ENCODE measurements around the gene LILRA1. TPM values are rescaled to one million over a fixed set of nuclear protein-coding genes. Genes with fewer than 3 reads are reported as not detected.

Gene LILRA1
- total and polyA plus RNA-seq, 2 of the 13 experiments (the other 11 are each of a cell fraction or from before 2014, with no cell fraction given), result not detected

DNA sequence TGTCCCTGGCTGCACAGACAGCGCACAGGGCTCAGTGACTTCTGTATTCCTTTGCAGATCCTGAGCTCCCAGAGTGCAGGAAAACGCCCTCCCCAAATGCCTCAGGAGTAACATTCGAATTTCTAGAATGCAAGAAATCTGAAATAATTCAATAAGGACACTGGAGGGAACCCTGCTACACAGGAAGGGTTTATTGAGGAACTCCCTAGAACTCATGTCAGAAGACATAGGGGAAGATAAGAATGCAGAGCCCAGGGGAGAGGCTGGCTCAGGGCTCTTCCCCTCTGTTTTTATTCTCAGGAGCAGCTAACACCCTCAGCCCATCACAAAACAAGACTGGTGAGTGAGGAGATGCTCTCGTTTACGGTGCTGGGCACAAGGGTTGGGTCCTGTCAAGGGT, 6.8 kb downstream of the LILRA1 start:
- in situ Hi-C loops (cut with HindIII; ENCODE audit: extremely low pct_ligation_motif_present, low pct_unique_long_range_greater_than_20kb), result no loop called here
- 20% methylated on average over 5 of the region's 5 CpGs for WGBS (ENCODE audit: low lambda C conversion rate)

DNA sequence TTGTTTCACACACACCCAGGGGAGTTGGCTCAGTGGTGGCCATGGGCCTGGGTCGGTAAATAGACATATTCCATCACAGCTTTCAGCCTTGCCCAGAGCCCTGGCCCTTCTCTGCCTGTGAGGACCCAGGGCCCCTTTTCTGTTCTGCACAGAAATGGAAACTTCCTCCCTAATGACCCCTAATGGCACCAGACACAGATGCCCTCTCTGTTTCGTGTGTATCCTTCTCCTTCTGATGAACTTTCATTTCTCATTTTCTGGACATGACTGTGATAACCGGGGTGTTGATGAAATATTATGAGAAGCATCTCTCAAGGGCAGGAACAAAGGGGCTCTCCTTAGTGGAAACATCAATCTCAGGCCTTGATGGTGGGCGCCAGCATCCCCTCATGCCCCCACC, 12.8 kb downstream of the LILRA1 start:
- ATAC-seq, result no peak
- Histone ChIP-seq H3K4me2 (ENCODE audit: low read depth, low read length) (no peak overlapping the region), H3K9me3 (ENCODE audit: low read length) (no peaks in the 10 kb centered on the region), H3K36me3 (replicated peaks in 1 of 2; ENCODE audit: control insufficient read depth in 1 of 2, insufficient read depth in 2 of 2, low read length in 2 of 2) (no peaks in the 10 kb centered on the region), H2AFZ (ENCODE audit: low read length) (no peak overlapping the region), H3K9ac (ENCODE audit: insufficient read depth, low read depth, low read length) (no peak overlapping the region), H4K20me1 (ENCODE audit: insufficient read depth, low read length) (no peaks in the 10 kb centered on the region), H3K27ac (ENCODE audit: extremely low read length, insufficient read depth, low read length) (no peak overlapping the region), H3K79me2 (ENCODE audit: insufficient read depth, low read length) (no peaks in the 10 kb centered on the region), H3K27me3 (ENCODE audit: control insufficient read depth in 1 of 2, insufficient read depth in 2 of 2, low read length in 2 of 2) (peaks cover 0 to 12% of the 10 kb centered on the region in 2 experiments; a peak in 2 of 5 replicates), H3K4me1 (ENCODE audit: insufficient read depth, low read length) (no peaks in the 10 kb centered on the region), H3K4me3 (replicated peaks in 1 of 3; ENCODE audit: insufficient read depth in 1 of 3, low read depth in 2 of 3, low read length in 3 of 3) (no peak overlapping the region)
- in situ Hi-C loops (cut with HindIII; ENCODE audit: extremely low pct_ligation_motif_present, low pct_unique_long_range_greater_than_20kb) (no loop called here), intact Hi-C loops (cut with micrococcal nuclease; ENCODE audit: unreplicated experiment) (no loop called here)
- no peak for FAIRE-seq
- ChIA-PET POLR2A (no interaction called here), CTCF (ENCODE audit: low intra/inter-chr PET ratio, low total read pairs) (no interaction called here)
- no peak for DNase-seq (ENCODE audit: low spot score)
- WGBS (ENCODE audit: low lambda C conversion rate), result 0% methylated on average over 4 of the region's 4 CpGs
- no TSS peak for BruUV-seq (replicated peaks)
- TF ChIP-seq ZBTB3 (CRISPR knock-in tag; IDR thresholded peaks at IDR 0.05; ENCODE audit: borderline replicate concordance, low read depth), result no peak
- no peak for TF ChIP-seq DNMT1 (CRISPR knock-in tag; IDR thresholded peaks at IDR 0.05)
- TF ChIP-seq, protein P1, sequence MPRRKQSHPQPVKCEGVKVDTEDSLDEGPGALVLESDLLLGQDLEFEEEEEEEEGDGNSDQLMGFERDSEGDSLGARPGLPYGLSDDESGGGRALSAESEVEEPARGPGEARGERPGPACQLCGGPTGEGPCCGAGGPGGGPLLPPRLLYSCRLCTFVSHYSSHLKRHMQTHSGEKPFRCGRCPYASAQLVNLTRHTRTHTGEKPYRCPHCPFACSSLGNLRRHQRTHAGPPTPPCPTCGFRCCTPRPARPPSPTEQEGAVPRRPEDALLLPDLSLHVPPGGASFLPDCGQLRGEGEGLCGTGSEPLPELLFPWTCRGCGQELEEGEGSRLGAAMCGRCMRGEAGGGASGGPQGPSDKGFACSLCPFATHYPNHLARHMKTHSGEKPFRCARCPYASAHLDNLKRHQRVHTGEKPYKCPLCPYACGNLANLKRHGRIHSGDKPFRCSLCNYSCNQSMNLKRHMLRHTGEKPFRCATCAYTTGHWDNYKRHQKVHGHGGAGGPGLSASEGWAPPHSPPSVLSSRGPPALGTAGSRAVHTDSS (CRISPR knock-in tag; conservative IDR thresholded peaks at IDR 0.05), result no peak
- TF ChIP-seq IRF2 (CRISPR knock-in tag; IDR thresholded peaks at IDR 0.05), result no peak
- TF ChIP-seq PHF21A (CRISPR knock-in tag; IDR thresholded peaks at IDR 0.05), result no peak
- TF ChIP-seq ZNF530 (CRISPR knock-in tag; IDR thresholded peaks at IDR 0.05; ENCODE audit: low read depth), result no peak
- TF ChIP-seq FOXA3 (CRISPR knock-in tag; IDR thresholded peaks at IDR 0.05), result no peak
- TF ChIP-seq, protein P2, sequence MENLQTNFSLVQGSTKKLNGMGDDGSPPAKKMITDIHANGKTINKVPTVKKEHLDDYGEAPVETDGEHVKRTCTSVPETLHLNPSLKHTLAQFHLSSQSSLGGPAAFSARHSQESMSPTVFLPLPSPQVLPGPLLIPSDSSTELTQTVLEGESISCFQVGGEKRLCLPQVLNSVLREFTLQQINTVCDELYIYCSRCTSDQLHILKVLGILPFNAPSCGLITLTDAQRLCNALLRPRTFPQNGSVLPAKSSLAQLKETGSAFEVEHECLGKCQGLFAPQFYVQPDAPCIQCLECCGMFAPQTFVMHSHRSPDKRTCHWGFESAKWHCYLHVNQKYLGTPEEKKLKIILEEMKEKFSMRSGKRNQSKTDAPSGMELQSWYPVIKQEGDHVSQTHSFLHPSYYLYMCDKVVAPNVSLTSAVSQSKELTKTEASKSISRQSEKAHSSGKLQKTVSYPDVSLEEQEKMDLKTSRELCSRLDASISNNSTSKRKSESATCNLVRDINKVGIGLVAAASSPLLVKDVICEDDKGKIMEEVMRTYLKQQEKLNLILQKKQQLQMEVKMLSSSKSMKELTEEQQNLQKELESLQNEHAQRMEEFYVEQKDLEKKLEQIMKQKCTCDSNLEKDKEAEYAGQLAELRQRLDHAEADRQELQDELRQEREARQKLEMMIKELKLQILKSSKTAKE (CRISPR knock-in tag; IDR thresholded peaks at IDR 0.05; ENCODE audit: borderline replicate concordance), result no peak

More for the DNA sequence above, 6.8 kb downstream of the LILRA1 start:
- H2AFZ ChIP-seq (ENCODE audit: low read length), result no peak overlapping the region
- H3K4me2 ChIP-seq (ENCODE audit: low read depth, low read length), result no peak overlapping the region
- DNase-seq (ENCODE audit: low spot score) (no peak), ATAC-seq (no peak), FAIRE-seq (no peak)
- no peaks in the 10 kb centered on the region for H3K79me2 ChIP-seq (ENCODE audit: insufficient read depth, low read length)
- H3K27me3 ChIP-seq (ENCODE audit: control insufficient read depth in 1 of 2, insufficient read depth in 2 of 2, low read length in 2 of 2), result peaks cover 3 to 12% of the 10 kb centered on the region in 2 experiments; a peak in 4 of 5 replicates
- H3K36me3 ChIP-seq (replicated peaks in 1 of 2; ENCODE audit: control insufficient read depth in 1 of 2, insufficient read depth in 2 of 2, low read length in 2 of 2), result no peaks in the 10 kb centered on the region
- no peaks in the 10 kb centered on the region for H4K20me1 ChIP-seq (ENCODE audit: insufficient read depth, low read length)
- no peaks in the 10 kb centered on the region for H3K4me1 ChIP-seq (ENCODE audit: insufficient read depth, low read length)
- ChIA-PET CTCF (ENCODE audit: low intra/inter-chr PET ratio, low total read pairs) (no interaction called here), POLR2A (no interaction called here)
- no TSS peak for BruUV-seq (replicated peaks)
- intact Hi-C loops (cut with micrococcal nuclease; ENCODE audit: unreplicated experiment), result no loop called here
- H3K9ac ChIP-seq (ENCODE audit: insufficient read depth, low read depth, low read length), result no peak overlapping the region
- no peak overlapping the region for H3K4me3 ChIP-seq (replicated peaks in 1 of 3; ENCODE audit: insufficient read depth in 1 of 3, low read depth in 2 of 3, low read length in 3 of 3)
- no peak for TF ChIP-seq ZNF792 (CRISPR knock-in tag; IDR thresholded peaks at IDR 0.05)
- no peak for TF ChIP-seq RARG (CRISPR knock-in tag; IDR thresholded peaks at IDR 0.05; ENCODE audit: low read depth)
- no peak for TF ChIP-seq ZSCAN20 (CRISPR knock-in tag; IDR thresholded peaks at IDR 0.05; ENCODE audit: borderline replicate concordance)
- TF ChIP-seq REPIN1 (CRISPR knock-in tag; IDR thresholded peaks at IDR 0.05; ENCODE audit: borderline replicate concordance, low read depth), result no peak
- no peak for TF ChIP-seq ZNF746 (CRISPR knock-in tag; IDR thresholded peaks at IDR 0.05)
- TF ChIP-seq, protein P3, sequence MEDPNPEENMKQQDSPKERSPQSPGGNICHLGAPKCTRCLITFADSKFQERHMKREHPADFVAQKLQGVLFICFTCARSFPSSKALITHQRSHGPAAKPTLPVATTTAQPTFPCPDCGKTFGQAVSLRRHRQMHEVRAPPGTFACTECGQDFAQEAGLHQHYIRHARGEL (CRISPR knock-in tag; IDR thresholded peaks at IDR 0.05), result no peak
- no peak for TF ChIP-seq ZSCAN21 (CRISPR knock-in tag; IDR thresholded peaks at IDR 0.05; ENCODE audit: borderline replicate concordance)
- no peak for TF ChIP-seq ZNF569 (CRISPR knock-in tag; IDR thresholded peaks at IDR 0.05; ENCODE audit: borderline replicate concordance)
- no peak for TF ChIP-seq ZNF841 (CRISPR knock-in tag; IDR thresholded peaks at IDR 0.05; ENCODE audit: borderline replicate concordance)
- TF ChIP-seq, protein P4, sequence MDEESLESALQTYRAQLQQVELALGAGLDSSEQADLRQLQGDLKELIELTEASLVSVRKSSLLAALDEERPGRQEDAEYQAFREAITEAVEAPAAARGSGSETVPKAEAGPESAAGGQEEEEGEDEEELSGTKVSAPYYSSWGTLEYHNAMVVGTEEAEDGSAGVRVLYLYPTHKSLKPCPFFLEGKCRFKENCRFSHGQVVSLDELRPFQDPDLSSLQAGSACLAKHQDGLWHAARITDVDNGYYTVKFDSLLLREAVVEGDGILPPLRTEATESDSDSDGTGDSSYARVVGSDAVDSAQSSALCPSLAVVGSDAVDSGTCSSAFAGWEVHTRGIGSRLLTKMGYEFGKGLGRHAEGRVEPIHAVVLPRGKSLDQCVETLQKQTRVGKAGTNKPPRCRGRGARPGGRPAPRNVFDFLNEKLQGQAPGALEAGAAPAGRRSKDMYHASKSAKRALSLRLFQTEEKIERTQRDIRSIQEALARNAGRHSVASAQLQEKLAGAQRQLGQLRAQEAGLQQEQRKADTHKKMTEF (CRISPR knock-in tag; IDR thresholded peaks at IDR 0.05), result no peak
- H3K27ac ChIP-seq (ENCODE audit: extremely low read length, insufficient read depth, low read length), result no peak overlapping the region
- no peaks in the 10 kb centered on the region for H3K9me3 ChIP-seq (ENCODE audit: low read length)

Measured in HepG2 (cell line).